SHP77 treated with DMSO at 0.1 percent for 48 hours (cell line): ENCODE data around the gene SEC23A.
A peak's percentile ranks its signal among the peaks of the same experiment; 100 is the strongest.
"Not testable (repeated sequence)": the region's sequence is repeated elsewhere in the genome, so short reads cannot be mapped to it uniquely, and the experiment has no call there.

Experiments
- DNase-seq: peaks from one replicate; lab custom pipeline; 2025; lab: John Stamatoyannopoulos, UW

The SEC23A gene

GRCh38 chr14:39030209-39030608 is 72.8 kb downstream of the SEC23A start:
- DNase-seq = no peak

- DNase-seq = no peak
Observed at GRCh38 chr14:39029789-39030188, 73.2 kb downstream of the SEC23A start.

- no peak for DNase-seq
Observed at GRCh38 chr14:39028620-39029019, 74.4 kb downstream of the SEC23A start.

GRCh38 chr14:39025810-39026627 is 77.0 kb downstream of the SEC23A start:
- no peak for DNase-seq

- no peak for DNase-seq
Observed at GRCh38 chr14:39025250-39025809, 77.7 kb downstream of the SEC23A start.

GRCh38 chr14:39023939-39024871 is 78.8 kb downstream of the SEC23A start:
- DNase-seq = no peak

- DNase-seq = peak; percentile 36
Observed at GRCh38 chr14:39017096-39018016, 85.7 kb downstream of the SEC23A start.

- no peak for DNase-seq
Observed at GRCh38 chr14:39016733-39017095, 86.3 kb downstream of the SEC23A start.

GRCh38 chr14:39015964-39016577 is 87.0 kb downstream of the SEC23A start:
- no peak for DNase-seq

GRCh38 chr14:39015360-39015961 is 87.6 kb downstream of the SEC23A start:
- peak; percentile 48 for DNase-seq

GRCh38 chr14:39014460-39014859 is 88.6 kb downstream of the SEC23A start:
- no peak for DNase-seq

GRCh38 chr14:39008965-39009364 is 94.1 kb downstream of the SEC23A start:
- DNase-seq = not testable (repeated sequence)

GRCh38 chr14:39006721-39007410 is 96.2 kb downstream of the SEC23A start:
- no peak for DNase-seq

GRCh38 chr14:39005044-39005880 is 97.8 kb downstream of the SEC23A start:
- no peak for DNase-seq

- no peak for DNase-seq
Observed at GRCh38 chr14:38999949-39000348, 103.1 kb downstream of the SEC23A start.

- DNase-seq = no peak
Observed at GRCh38 chr14:38994731-38995130, 108.3 kb downstream of the SEC23A start.

- DNase-seq = no peak
Observed at GRCh38 chr14:38993981-38994380, 109.1 kb downstream of the SEC23A start.

GRCh38 chr14:38992067-38992844 is 110.8 kb downstream of the SEC23A start:
- DNase-seq = no peak
